HG03439 (cell line): ENCODE measurements around the gene IL19.
"Not testable (repeated sequence)": the region's sequence is repeated elsewhere in the genome, so short reads cannot be mapped to it uniquely, and the experiment has no call there.

Experiments
- ATAC-seq: cut with Tn5 transposase; IDR thresholded peaks from one replicate; pipeline ENCODE4 v1.9.1; 2021; ENCODE audit warnings: mild to moderate bottlenecking, moderate library complexity; ENCODE audit not compliant: unreplicated experiment

Gene IL19

DNA sequence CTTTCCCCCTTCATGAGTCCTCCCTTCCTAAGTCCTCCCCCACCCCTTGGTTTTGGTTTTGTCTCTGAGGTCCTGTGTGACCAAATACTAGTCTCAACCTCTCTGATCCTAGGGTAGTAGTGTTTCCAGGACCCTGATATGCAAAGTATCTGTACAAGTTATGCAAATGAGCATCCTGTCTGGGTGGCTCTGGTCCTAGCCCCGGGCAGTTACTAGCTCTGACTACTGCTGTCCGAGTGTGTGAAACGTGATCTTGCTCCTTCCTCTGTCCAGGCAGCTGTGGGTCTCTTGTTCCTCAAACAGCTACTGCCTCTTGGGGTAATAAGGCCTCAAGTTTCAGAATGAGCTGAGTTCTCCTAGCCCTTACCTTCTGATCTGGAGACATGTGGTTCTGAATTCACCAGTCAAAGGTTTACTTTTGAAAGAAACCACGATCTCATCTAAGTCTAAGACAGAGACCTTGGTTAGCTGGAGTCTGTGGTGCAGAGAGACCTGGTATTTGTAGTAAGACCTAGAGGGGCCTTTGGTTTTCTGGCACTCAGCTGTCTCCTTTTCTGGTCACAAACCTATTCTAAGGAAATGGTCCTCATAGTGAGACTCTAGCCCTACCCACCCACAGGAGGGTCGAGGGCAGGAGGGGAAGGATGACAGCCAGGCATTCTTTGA lies 31.0 kb upstream of the IL19 start:
- ATAC-seq: peak; percentile 73

DNA sequence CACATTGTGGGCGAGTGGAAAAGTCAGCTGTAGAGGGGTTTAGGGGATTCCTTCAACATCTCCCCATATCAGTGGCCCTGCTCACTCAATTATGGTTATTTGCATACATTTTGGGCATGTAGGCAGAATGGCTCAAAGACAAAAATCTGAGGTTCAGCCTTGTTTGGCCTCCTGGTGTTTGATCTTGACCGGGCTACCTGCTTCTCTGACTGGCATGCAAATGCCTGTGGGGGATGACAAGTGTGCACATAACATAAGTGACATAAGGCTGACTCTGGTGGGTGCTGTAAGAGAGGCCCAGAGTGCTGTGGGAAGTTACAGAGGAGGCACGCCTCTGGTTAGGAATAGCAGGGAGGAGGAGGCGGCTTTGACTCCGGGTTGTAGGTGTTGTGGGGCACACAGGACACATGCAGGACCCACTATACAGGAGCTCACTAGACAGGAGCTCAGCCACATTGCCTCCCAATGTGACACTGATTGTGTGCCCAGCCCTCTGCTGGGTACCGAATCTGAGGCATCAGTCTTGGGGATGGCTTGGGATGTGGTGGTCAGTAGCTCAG lies 29.4 kb upstream of the IL19 start:
- no peak for ATAC-seq

DNA sequence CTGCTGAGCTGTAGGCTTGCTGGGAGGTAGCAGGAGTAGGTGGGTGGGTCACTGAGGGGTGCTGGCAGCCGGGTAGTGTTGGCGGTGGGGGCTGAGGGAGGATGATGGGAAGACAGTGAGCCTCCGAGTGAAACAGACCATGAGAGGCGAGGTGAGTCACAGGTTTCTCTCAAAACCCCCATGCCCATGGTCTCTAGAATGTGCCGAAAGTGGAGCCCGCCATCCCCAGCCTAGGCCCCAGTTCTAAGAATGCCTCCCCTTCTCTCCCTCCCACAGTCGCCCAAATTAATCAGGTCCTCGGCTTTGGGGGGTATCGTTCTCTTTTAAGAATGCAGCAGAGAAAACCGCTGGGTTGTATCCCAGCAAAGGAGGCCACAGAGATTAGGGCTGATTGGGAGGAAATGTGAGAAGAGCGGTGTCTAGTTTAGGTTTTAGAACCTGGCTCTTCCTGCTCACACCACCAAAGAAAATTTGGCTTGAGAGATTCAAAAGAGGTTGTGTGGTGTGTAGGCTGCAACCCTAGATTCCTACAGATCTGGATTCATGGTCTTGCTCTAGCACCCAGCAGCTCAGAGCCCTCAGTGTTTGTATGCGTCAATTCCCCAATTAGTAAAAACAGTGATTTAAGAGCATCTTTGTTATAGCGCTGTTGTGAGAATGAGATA lies 27.7 kb upstream of the IL19 start:
- no peak for ATAC-seq

DNA sequence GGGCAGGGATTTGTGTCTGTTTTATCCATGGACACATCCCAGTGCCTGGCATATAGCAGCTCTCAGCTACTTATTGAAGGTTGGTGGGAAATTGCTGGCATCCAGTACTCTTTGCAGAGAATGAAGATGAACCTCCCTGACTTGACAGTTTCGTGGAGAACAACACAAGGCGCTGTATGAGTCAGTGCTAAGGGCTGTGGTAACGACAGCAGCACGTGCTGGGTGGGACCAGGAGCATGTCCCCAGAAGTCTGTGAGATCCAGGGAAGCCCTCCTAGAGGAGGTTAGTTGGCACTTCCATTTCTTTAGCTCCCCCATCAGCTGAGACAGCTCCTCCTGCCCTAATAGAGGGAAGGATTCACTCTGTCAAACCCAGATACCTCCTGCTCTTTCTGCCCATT lies 25.9 kb upstream of the IL19 start:
- no peak for ATAC-seq

DNA sequence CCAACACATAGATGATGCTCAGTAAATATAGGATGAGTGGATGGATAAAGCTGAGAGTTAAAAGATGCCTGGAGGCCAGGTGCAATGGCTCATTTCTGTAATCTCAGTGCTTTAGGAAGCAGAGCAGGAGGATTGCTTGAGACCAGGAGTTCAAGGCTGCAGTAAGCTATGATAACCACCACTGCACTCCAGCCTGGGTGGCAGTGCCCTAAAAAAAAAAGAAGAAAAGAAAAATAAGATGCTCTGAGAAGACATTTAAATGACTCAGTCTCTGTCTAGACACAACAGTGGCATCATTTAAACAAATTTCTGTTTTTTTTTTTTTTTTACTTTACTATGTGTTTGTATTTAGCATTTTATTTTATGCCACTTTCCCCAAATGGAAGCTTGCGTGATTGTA lies 25.3 kb upstream of the IL19 start:
- no peak for ATAC-seq

DNA sequence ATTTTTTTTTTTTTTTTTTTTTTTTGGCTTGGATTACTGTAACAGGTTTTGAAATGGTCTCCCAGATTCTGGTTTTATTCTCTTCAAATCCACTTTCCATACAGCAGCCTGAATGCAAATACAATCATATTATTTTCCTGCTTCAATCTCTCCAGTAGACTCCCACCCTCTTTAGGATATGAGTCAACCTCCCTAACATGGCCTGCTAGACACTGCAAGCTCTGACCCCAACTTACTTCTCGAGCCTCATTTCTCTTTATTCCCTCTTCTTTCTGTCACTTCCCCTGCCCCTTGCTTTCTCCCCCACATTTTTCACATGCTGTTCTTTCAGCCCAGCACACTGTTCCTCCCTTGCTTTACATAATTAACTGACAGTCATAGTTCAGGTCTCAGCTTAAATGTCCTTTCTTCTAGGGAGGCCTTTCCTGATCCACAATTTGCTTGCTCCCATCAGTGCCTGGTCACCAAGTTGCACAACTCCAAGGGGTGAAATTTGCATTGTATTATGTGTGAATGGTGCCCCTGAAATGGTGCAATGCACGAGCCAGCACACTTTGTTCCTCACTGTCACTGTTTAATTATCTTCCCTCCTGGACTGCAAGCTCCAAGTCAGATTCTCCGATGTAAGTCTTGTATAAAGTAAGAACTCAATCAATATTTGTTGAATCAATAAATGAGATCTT lies 22.1 kb upstream of the IL19 start:
- no peak for ATAC-seq

DNA sequence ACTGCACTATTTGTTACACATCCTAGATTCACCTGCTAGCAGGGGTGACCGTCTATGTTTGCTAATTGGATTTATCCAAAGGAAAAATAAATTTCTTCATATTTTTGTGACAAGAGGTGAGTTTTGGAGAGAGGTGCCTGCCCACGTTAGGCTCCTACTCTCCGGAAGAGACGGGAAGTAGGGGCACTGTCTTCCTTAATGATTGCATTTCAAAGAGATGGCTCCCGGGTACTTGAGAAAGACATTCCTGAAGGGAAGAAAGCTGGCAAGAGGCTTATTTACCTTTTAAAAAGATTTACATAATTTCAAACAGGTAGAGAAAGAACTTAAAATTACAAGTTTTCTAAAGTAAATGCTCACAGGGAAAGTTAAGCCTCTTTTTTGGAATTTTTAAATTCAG lies 18.7 kb upstream of the IL19 start:
- ATAC-seq: no peak

DNA sequence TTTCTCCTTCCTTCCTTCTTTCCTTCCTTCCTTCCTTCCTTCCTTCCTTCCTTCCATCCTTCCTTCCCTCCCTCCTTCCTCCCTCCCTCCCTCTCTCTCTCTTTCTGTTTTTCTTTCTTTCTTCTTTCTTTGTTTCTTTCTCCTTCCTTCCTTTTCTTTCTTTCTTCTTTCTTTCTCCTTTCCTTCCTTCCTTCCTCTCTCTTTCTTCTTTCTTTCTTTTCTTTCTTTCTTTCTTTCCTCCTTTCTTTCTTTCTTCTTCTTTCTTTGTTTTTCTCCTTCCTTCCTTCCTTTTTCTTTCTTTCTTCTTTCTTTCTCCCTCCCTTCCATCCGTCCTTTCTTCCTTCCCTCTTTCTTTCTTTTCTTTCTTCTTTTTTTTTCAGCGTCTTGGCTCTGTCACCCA lies 18.1 kb upstream of the IL19 start:
- no peak for ATAC-seq

DNA sequence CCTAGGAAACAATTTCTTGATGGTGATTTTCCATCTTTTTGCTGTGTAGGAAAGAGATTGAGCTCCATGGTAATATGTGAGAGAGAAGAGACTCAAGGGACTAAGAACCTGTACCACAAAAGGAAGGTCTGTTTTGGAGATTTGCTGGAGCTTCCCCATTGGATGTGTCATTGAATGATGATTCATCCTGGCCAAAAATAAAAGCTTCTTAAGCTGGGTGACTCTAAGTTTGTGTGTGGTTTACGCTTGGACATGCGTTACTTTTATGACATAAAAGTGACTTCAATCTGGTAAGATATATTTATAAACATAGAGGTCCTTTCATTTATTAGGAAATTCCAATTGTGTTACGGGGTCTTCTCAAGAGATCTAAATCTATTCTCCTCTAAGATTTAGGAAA lies 17.4 kb upstream of the IL19 start:
- no peak for ATAC-seq

DNA sequence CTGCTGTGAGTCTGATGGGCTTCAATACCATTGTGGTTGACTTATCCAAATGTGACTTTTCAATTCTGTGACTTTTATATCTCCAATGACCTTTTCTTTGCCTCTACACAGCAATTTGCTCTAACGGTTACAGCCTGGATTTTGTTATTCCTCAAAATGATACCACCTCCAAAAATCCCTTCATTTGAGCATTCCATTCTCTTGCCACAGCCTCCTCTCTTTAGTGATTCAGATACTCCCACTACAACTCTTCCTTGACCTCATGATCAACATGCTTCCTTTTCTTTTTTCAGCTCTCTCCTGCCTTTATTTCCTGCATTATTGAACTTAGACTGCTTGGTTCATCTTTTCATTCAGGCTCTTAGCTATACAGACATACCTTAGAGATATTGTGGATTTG lies 16.6 kb upstream of the IL19 start:
- no peak for ATAC-seq

DNA sequence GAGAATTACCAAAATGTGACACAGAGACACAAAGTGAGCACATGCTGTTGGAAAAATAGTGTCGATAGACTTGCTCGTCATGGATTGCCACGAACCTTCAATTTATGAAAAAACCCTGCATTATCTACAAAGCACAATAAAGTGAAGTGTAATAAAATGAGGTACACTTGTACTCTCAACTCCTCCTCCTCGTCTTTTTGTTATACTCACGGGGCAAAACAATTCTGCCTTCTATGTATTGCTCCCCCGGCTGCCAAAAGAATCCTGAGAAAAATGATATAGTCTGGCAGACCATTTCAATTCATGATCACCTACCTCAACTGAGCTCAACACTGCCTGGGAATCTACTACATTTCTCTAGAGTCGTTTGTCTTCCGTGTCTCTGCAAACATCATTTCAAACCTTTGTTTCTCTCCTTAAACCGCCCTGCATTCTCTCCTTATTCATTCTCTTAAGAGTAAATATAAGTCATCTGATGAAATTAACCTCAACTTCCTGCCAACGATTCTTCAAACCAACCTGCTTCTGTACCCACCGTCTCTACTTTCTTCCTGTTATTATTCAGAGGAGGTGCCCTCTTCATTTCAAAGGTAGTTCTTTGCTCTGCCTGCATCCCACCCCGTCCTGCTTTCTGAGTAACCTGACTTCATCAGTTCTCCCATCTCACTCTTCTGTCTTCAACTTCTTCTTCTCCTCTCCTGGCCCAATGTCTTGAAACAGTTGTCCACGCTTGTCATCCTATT lies 12.9 kb upstream of the IL19 start:
- no peak for ATAC-seq

DNA sequence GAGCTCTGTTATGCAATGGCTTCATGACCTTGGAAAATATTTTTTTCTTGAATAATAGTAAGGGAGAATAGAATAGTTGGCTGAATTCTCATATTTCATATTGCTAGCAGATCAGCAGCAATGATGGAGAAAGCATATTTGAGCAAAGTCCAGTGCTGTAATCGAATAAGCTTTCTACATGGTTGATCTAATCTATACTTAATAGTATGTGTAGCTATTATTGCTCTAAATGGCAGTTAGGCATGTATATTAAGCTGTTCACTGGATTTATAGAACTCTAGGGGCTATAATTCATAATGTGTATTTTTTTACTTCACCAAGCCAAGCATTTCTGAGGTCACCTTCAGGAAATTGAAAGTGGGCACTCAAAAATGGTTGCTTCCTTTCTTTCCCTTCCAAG lies 10.0 kb upstream of the IL19 start:
- no peak for ATAC-seq

DNA sequence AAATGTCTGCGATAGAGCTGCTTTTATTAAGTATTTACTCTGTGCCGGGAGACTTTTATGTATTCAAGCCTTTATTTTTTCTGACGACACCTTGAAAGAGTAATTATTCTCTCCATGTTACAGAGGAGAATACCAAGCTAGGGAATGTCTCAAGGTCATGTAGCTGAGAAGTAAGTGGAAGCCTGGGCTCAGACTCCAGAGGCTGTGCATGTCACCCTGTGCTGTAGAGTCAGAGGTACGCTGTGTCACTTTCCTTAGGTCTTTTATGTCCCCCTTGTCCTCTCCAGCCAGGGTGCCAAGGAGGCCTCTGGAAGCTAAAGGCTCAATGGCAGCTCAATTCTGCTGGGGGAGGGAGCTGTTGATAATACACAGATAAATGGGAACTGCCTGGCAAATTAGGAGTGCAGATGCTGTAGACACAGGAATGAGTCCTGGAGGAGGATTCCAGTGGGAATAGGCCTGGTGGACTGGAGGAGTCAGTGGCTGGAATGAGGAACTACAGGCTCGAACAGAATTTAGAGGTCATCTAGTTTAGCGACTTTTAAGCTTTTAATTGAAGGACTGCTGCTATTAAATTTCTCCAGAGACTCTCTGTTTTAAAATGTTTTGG lies 9.3 kb upstream of the IL19 start:
- ATAC-seq: no peak

DNA sequence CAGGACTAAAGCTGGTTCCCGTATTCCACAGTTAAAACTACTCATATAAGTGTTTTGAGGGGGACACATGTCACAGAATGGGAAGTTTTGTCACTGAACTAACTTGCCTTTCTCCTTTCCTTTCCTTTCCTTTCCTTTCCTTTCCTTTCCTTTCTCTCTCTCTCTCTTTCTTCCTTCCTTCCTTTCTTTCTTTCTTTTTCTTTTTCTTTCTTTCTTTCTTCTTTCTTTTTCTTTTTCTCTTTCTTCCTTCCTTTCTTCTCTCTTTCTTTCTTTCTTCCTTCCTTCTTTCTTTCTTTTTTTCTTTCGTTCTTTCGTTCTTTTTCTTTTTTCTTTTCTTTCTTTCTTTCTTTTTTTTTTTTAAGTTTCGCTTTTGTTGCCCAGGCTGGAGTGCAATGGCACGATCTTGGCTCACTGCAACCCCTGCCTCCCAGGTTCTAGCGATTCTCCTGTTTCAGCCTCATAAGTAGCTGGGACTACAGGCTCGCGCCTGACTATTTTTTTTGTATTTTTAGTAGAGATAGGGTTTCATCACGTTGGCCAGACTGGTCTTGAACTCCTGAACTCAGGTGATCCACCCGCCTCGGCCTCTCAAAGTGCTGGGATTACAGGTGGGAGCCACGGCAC lies 7.7 kb upstream of the IL19 start:
- not testable (repeated sequence) for ATAC-seq

DNA sequence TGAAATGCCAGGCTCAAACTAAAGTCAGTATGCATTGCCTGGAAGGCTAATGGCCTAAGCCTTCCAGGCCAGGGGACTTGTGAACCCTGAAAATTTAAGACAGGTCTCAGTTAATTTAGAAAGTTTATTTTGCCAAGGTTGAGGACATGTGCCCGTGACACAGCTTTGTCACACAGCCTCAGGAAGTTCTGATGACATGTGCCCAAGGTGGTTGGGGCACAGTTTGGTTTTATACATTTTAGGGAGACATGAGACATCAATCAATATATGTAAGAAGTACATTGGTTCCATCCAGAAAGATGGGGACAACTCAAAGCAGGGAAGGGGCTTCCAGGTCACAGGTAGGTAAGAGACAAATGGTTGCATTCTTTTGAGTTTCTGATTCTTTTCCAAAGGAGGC lies 4.8 kb upstream of the IL19 start:
- ATAC-seq: not testable (repeated sequence)

DNA sequence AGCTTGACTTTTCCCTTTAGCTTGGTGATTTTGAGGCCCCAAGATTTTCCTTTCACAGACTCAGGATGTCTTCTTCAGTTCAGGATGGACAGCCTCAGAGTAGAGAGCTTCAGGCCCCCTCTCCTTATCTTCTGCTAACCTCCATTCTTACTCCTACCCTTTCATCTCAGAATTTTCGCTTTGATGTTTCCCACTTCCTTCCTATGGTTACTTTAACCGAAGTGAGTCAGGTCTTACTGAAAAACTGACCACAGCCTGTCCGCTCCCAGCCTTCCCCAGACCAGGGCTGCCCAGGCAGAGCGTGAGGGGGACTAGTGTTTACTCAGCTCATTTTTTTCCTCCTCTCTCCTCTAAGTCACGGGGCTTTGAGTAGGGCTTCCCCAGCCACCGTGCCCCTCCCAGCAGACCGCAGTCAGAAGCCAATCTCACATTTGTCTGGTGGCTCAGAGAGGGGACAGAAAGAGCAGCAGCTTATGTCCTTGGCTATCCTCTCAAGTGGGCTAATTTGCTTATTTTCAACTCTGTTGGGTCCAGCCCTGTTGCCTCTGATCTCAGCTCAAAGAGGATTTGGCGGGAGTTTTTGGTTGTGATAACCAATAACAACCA lies 4.2 kb upstream of the IL19 start:
- peak; percentile 48 for ATAC-seq

DNA sequence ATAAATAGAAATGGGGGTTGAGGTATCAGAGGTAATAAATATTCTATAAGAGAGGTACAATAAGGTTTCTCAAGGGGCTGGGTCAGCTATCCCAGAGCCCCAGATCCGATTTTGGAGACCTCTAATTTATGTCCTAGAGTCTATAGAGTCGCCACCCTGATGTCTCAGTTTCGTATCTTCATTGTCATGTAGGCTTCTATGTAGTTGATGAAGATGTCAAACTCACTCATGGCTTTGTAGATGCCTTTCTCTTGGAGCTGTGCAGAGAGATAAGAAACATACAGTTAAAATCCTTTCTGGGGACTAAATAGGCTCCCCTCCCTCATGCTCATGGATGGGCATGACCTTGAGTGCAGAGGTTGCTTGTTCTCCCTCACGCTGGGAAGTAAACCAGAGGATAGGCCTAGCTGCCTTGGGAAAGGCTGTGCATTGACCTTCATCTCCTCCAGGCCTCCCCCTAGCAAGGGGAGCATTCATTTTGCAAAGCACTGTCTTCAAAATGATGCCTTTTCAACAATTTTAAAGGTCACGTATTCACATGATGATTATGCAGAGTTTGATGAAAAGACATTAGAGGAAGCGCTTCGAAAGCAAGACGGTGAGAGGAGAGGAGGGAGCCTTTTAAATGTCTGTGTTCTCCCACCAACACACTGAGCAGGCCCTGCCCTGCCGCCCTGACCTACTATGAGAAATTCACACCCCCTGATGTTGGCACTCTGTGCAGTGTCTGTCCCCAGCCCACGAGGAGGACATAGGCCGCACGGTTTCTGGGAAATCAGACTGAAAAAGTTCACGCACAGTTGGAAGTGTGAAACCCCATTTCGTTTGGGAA lies 1.9 kb upstream of the IL19 start:
- ATAC-seq: no peak

DNA sequence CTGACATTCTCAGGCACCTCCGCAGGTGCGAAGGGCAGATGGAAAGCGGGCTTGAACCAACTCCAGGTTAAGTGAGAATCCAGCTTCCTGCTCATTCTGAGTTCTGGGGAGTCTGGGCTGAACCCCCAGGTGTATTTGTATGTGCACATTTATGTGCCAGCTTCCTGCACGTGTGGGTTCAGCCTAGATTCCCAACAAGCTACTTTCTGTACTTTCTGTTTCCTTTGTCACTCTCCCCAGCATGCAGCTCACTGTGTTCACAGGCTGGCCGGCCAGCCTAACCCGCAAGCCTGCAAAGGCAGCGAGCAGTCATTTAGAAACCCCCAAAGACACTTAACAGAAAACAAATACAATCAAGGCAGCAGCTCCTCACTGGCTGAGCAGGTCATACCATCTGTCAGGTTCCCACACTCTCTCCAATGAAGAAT lies 1.3 kb upstream of the IL19 start:
- peak; percentile 58 for ATAC-seq

DNA sequence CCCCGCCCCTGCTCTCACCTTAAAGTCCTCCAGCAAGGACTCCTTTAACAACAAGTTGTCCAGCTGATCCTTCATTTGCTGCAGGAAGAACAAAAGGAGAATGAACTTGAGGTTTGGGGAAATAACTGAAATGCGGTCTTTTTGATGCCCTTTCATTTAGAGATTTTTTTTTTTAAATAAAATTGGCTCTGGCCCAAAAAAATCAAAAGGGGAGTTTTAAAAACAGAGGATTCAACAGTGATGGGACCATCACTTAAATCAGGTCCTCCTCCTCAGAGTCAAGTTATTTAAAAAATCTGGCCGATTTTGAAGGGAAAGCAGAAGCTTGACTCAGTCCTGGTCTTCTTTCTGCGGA lies 742 bp downstream of the IL19 start:
- ATAC-seq: no peak
